Mesodermal cell (in vitro differentiated cells): Measurements from ENCODE around the gene B4GALT1.

Experiments used
- H3K27ac ChIP-seq: 2 replicates; pipeline ENCODE4 v1.7.0; 2013; ENCODE audit warnings: mild to moderate bottlenecking, low read depth, low read length, moderate library complexity; ENCODE audit not compliant: severe bottlenecking
- H3K36me3 ChIP-seq: 2 replicates; pipeline ENCODE4 v1.7.1; 2013; ENCODE audit warnings: mild to moderate bottlenecking, low read length, moderate library complexity; ENCODE audit not compliant: control insufficient read depth, insufficient read depth
- H3K4me1 ChIP-seq: one replicate; pipeline ENCODE4 v1.7.1; 2013; ENCODE audit warnings: mild to moderate bottlenecking, low read length; ENCODE audit not compliant: insufficient read depth, control insufficient read depth, poor library complexity, severe bottlenecking
- H3K4me3 ChIP-seq: 2 replicates; pipeline ENCODE4 v1.7.0; 2013; ENCODE audit warnings: low read length, control low read depth, mild to moderate bottlenecking; ENCODE audit not compliant: insufficient read depth, poor library complexity, severe bottlenecking; ENCODE audit errors: extremely low read depth
- H3K9me3 ChIP-seq: 2 replicates; pipeline ENCODE4 v1.7.1; 2013; ENCODE audit warnings: mild to moderate bottlenecking, low read length, moderate library complexity; ENCODE audit not compliant: control insufficient read depth
- WGBS, 2 experiments: methylation state at CpG; one replicate each; pipeline ENCODE4 v1.1.5; 2013; ENCODE audit warnings: missing lambda C conversion rate in 2 of 2; ENCODE audit not compliant: insufficient coverage in 2 of 2; 5-methylcytosine and 5-hydroxymethylcytosine counted together

B4GALT1 gene

GRCh38 chr9:33114746-33115145, 52.4 kb downstream of the B4GALT1 start:
- no peak overlapping the region for H3K27ac ChIP-seq
- peaks cover 51% of the 10 kb centered on the region for H3K36me3 ChIP-seq
- 98 to 100% methylated on average over 2 to 3 of the region's 3 CpGs for WGBS, 2 experiments
- H3K4me3 ChIP-seq: no peak overlapping the region
- peaks cover 4% of the 10 kb centered on the region for H3K4me1 ChIP-seq
- H3K9me3 ChIP-seq: no peaks in the 10 kb centered on the region

GRCh38 chr9:33113799-33114547, 53.2 kb downstream of the B4GALT1 start:
- no peak overlapping the region for H3K27ac ChIP-seq
- 94 to 97% methylated on average over 11 of the region's 11 CpGs for WGBS, 2 experiments
- no peak overlapping the region for H3K4me3 ChIP-seq

GRCh38 chr9:33112094-33112493, 55.0 kb downstream of the B4GALT1 start:
- 78 to 85% methylated on average over 2 to 4 of the region's 4 CpGs for WGBS, 2 experiments

More at GRCh38 chr9:33113799-33114547, 53.2 kb downstream of the B4GALT1 start:
- peaks cover 50% of the 10 kb centered on the region for H3K36me3 ChIP-seq
- peaks cover 4% of the 10 kb centered on the region for H3K4me1 ChIP-seq
- H3K9me3 ChIP-seq: no peaks in the 10 kb centered on the region

GRCh38 chr9:33111631-33112030, 55.5 kb downstream of the B4GALT1 start:
- Histone ChIP-seq H3K27ac (no peak overlapping the region), H3K9me3 (no peaks in the 10 kb centered on the region), H3K36me3 (peaks cover 44% of the 10 kb centered on the region), H3K4me1 (peaks cover 13% of the 10 kb centered on the region), H3K4me3 (no peak overlapping the region)
- WGBS, 2 experiments: 89 to 93% methylated on average over 4 to 5 of the region's 5 CpGs

More at GRCh38 chr9:33112094-33112493, 55.0 kb downstream of the B4GALT1 start:
- no peak overlapping the region for H3K4me3 ChIP-seq
- no peaks in the 10 kb centered on the region for H3K9me3 ChIP-seq
- H3K27ac ChIP-seq: no peak overlapping the region
- H3K4me1 ChIP-seq: peaks cover 8% of the 10 kb centered on the region
- peaks cover 44% of the 10 kb centered on the region for H3K36me3 ChIP-seq

- no peak overlapping the region for H3K4me3 ChIP-seq
- peaks cover 13% of the 10 kb centered on the region for H3K4me1 ChIP-seq
- H3K36me3 ChIP-seq: peaks cover 41% of the 10 kb centered on the region
- no peak overlapping the region for H3K27ac ChIP-seq
- 83 to 93% methylated on average over 2 to 5 of the region's 5 CpGs for WGBS, 2 experiments
- no peaks in the 10 kb centered on the region for H3K9me3 ChIP-seq
Measured at GRCh38 chr9:33110686-33111085, 56.5 kb downstream of the B4GALT1 start.

GRCh38 chr9:33109850-33110595, 57.1 kb downstream of the B4GALT1 start:
- H3K4me1 ChIP-seq: peaks cover 13% of the 10 kb centered on the region
- H3K9me3 ChIP-seq: no peaks in the 10 kb centered on the region
- no CpG with 5 or more reads among the region's 1 CpG for WGBS, 2 experiments
- peaks cover 35% of the 10 kb centered on the region for H3K36me3 ChIP-seq
- no peak overlapping the region for H3K27ac ChIP-seq
- no peak overlapping the region for H3K4me3 ChIP-seq

- no peak overlapping the region for H3K27ac ChIP-seq
- no peaks in the 10 kb centered on the region for H3K9me3 ChIP-seq
- no peak overlapping the region for H3K4me3 ChIP-seq
- WGBS, 2 experiments: 83% methylated on average over 1 of the region's 3 CpGs; no CpG with 5 or more reads in 1 of the 2 experiments
- H3K36me3 ChIP-seq: peaks cover 29% of the 10 kb centered on the region
- H3K4me1 ChIP-seq: peaks cover 13% of the 10 kb centered on the region
Measured at GRCh38 chr9:33109097-33109496, 58.0 kb downstream of the B4GALT1 start.

GRCh38 chr9:33108472-33108871, 58.7 kb downstream of the B4GALT1 start:
- H3K27ac ChIP-seq: no peak overlapping the region
- 94 to 100% methylated on average over 2 of the region's 3 CpGs for WGBS, 2 experiments
- no peaks in the 10 kb centered on the region for H3K9me3 ChIP-seq
- H3K36me3 ChIP-seq: peaks cover 24% of the 10 kb centered on the region
- no peak overlapping the region for H3K4me3 ChIP-seq
- H3K4me1 ChIP-seq: peaks cover 14% of the 10 kb centered on the region

GRCh38 chr9:33107762-33108161, 59.4 kb downstream of the B4GALT1 start:
- H3K4me1 ChIP-seq: peaks cover 21% of the 10 kb centered on the region
- H3K36me3 ChIP-seq: peaks cover 17% of the 10 kb centered on the region
- peak overlapping the region; percentile 66 for H3K27ac ChIP-seq
- no peak overlapping the region for H3K4me3 ChIP-seq
- 93 to 100% methylated on average over 2 of the region's 5 CpGs for WGBS, 2 experiments
- H3K9me3 ChIP-seq: no peaks in the 10 kb centered on the region

- peak overlapping the region; percentile 66 for H3K27ac ChIP-seq
- H3K36me3 ChIP-seq: peaks cover 11% of the 10 kb centered on the region
- WGBS, 2 experiments: 95 to 96% methylated on average over 3 to 4 of the region's 10 CpGs
- H3K4me1 ChIP-seq: peaks cover 22% of the 10 kb centered on the region
- no peak overlapping the region for H3K4me3 ChIP-seq
- H3K9me3 ChIP-seq: no peaks in the 10 kb centered on the region
Measured at GRCh38 chr9:33106827-33107621, 60.1 kb downstream of the B4GALT1 start.
